Thoracic aorta (tissue), 2 donors: Measurements from ENCODE around the gene IPCEF1. TPM values are rescaled to one million over a fixed set of nuclear protein-coding genes. Genes with fewer than 3 reads are reported as not detected.

Experiments
- ATAC-seq: fragments of 150-250 bp; one replicate; pipeline ENCODE4 v1.8.0; 2017; ENCODE audit warnings: low read depth; ENCODE audit not compliant: insufficient number of reproducible peaks, low FRiP score
- DNase-seq: peaks from one replicate; pipeline ENCODE4 v3.0.0-alpha.2; 2020; ENCODE audit warnings: low spot score
- H3K27ac ChIP-seq, 2 donors: fragments of 200-600 bp; sonication (generic); 1 replicate in 1 of 2; 2 replicates in 1 of 2; pipeline ENCODE4 v1.5.1; 2016; ENCODE audit warnings: mild to moderate bottlenecking in 2 of 2, moderate library complexity in 2 of 2
- H3K27me3 ChIP-seq: fragments of 200-600 bp; sonication (generic); replicated peaks from 2 replicates; pipeline ENCODE4 v1.6.0; 2016; ENCODE audit warnings: mild to moderate bottlenecking; ENCODE audit not compliant: insufficient read depth
- H3K36me3 ChIP-seq: fragments of 200-600 bp; sonication (generic); one replicate; pipeline ENCODE4 v1.5.1; 2016
- H3K4me1 ChIP-seq, 2 donors: fragments of 200-600 bp; sonication (generic); 1 replicate in 1 of 2; 2 replicates in 1 of 2; pipeline versions ENCODE4 v1.5.1 to v1.6.0; 2016; ENCODE audit warnings: low read depth in 2 of 2, mild to moderate bottlenecking in 1 of 2; ENCODE audit not compliant: control insufficient read depth in 1 of 2
- H3K4me3 ChIP-seq: fragments of 200-600 bp; sonication (generic); 2 replicates; pipeline ENCODE4 v1.5.1; 2016; ENCODE audit warnings: mild to moderate bottlenecking
- H3K9me3 ChIP-seq: fragments of 200-600 bp; sonication (generic); 2 replicates; pipeline ENCODE4 v1.5.1; 2016
- CTCF ChIP-seq: fragments of 200-600 bp; sonication (generic); IDR thresholded peaks from one replicate; pipeline ENCODE4 v1.5.1; 2019; ENCODE audit warnings: antibody characterized with exemption
- total RNA-seq, 2 donors: library from RNA; depleted of rRNA; stranded (reverse); fragments of >200 nt; gene quantifications; one replicate each; pipeline versions ENCODE4 v1.1.0 to v1.2.3, GENCODE V29; 2016

IPCEF1 gene
- total RNA-seq, 2 donors from 2014 or later = 2.8 to 3.8 TPM

GRCh38 chr6:154266560-154267099 is 90.0 kb downstream of the IPCEF1 start:
- Histone ChIP-seq H3K4me1 (no peaks in the 10 kb centered on the region), H3K27me3 (no peaks in the 10 kb centered on the region), H3K9me3 (no peaks in the 10 kb centered on the region), H3K4me3 (no peak overlapping the region), H3K36me3 (no peaks in the 10 kb centered on the region), H3K27ac (no peak overlapping the region)
- no peak for TF ChIP-seq CTCF
- DNase-seq (no peak), ATAC-seq (no peak)

- H3K36me3 ChIP-seq = no peaks in the 10 kb centered on the region
- ATAC-seq = no peak
Measured at GRCh38 chr6:154261688-154262397, 94.8 kb downstream of the IPCEF1 start.

GRCh38 chr6:154258064-154258757 is 98.4 kb downstream of the IPCEF1 start:
- Histone ChIP-seq H3K27me3 (no peaks in the 10 kb centered on the region), H3K27ac (no peak overlapping the region), H3K9me3 (no peaks in the 10 kb centered on the region), H3K36me3 (no peaks in the 10 kb centered on the region), H3K4me1 (no peaks in the 10 kb centered on the region), H3K4me3 (no peak overlapping the region)
- TF ChIP-seq CTCF = no peak
- no peak for DNase-seq
- no peak for ATAC-seq

More at GRCh38 chr6:154261688-154262397, 94.8 kb downstream of the IPCEF1 start:
- Histone ChIP-seq H3K27me3 (no peaks in the 10 kb centered on the region), H3K9me3 (no peaks in the 10 kb centered on the region), H3K4me1 (no peaks in the 10 kb centered on the region), H3K4me3 (no peak overlapping the region), H3K27ac (no peak overlapping the region)
- no peak for DNase-seq
- no peak for TF ChIP-seq CTCF

GRCh38 chr6:154257067-154257466 is 99.5 kb downstream of the IPCEF1 start:
- ATAC-seq = no peak
- Histone ChIP-seq H3K36me3 (no peaks in the 10 kb centered on the region), H3K4me1 (no peaks in the 10 kb centered on the region), H3K27me3 (no peaks in the 10 kb centered on the region), H3K27ac (no peak overlapping the region), H3K9me3 (no peaks in the 10 kb centered on the region), H3K4me3 (no peak overlapping the region)
- no peak for TF ChIP-seq CTCF
- no peak for DNase-seq

GRCh38 chr6:154252678-154253077 is 103.9 kb downstream of the IPCEF1 start:
- DNase-seq = no peak
- H3K36me3 ChIP-seq = no peaks in the 10 kb centered on the region
- no peak for ATAC-seq

More at GRCh38 chr6:154252678-154253077, 103.9 kb downstream of the IPCEF1 start:
- no peak overlapping the region for H3K27ac ChIP-seq
- H3K9me3 ChIP-seq = no peaks in the 10 kb centered on the region
- TF ChIP-seq CTCF = no peak
- no peak overlapping the region for H3K4me3 ChIP-seq
- no peaks in the 10 kb centered on the region for H3K4me1 ChIP-seq
- H3K27me3 ChIP-seq = no peaks in the 10 kb centered on the region
